Measurements from ENCODE around the gene SHC2.

Gene SHC2

GRCh38 chr19:449916-450315 lies 10.9 kb downstream of the SHC2 start:
- Histone ChIP-seq H3F3A (ENCODE audit: low read depth) (no peaks in the 10 kb centered on the region; the same call in 1 of the 2 replicates), H3K36me3 (ENCODE audit: insufficient read depth, low read length) (no peaks in the 10 kb centered on the region), H3K27me3 (ENCODE audit: insufficient read depth, low read length, poor library complexity, severe bottlenecking) (no peaks in the 10 kb centered on the region), H4K20me1 (ENCODE audit: insufficient read depth, low read length, poor library complexity, severe bottlenecking) (no peaks in the 10 kb centered on the region), H3K4me1 (ENCODE audit: insufficient read depth, low read length, poor library complexity, severe bottlenecking) (no peaks in the 10 kb centered on the region), H3K79me2 (ENCODE audit: insufficient read depth, low read length) (no peaks in the 10 kb centered on the region), H2AFZ (ENCODE audit: low read length) (no peak overlapping the region), H3K9me3 (ENCODE audit: insufficient read depth, low read depth, low read length) (peaks cover 27% of the 10 kb centered on the region), H3K9me2 (replicated peaks; ENCODE audit: low read depth, low read length) (no peaks in the 10 kb centered on the region), H3K4me3 (ENCODE audit: low read length, poor library complexity, severe bottlenecking) (no peak overlapping the region), H3K4me2 (ENCODE audit: low read depth, low read length, poor library complexity, severe bottlenecking) (no peak overlapping the region), H3K9ac (ENCODE audit: low read depth, low read length, poor library complexity, severe bottlenecking) (no peak overlapping the region)
- TF ChIP-seq EZH2phosphoT487 (IDR thresholded peaks at IDR 0.05; ENCODE audit: borderline replicate concordance) (no peak), CTCF (conservative IDR thresholded peaks at IDR 0.05; ENCODE audit: low read length) (no peak)

DNA sequence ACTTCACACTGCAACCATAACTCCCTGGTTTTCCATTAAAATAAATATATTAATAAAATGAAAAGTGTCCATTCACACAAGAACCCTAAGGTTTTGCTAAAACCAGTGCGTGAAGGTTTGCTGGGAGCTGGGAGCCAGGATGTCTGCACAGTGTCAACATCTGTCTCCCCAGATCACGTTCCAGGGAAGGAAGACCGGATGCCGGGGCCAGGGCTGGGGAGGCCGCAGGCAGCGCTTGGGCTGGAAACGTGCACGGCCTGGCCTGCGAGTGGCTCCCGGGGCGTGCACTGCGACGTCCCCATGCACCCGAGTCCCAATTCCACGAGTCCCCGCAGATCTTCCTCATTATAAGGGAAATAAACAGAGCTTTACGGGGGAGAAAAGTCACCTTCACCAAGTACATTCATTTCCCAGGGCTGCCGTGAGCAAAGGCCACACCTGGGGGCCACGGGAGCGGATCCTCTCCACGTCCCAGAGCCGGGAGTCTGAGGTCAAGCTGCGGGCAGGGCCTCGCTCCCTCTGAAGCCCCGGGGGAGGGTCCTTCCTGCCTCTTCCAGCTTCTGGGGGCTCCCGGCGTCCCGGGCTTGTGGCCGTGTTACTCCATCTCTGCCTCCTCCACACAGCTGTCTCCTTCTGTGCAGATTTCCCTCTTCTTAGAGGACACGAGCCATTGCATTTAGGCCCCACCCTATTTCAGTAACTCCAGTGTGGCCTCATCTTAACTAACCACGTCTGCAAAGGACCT lies 12.8 kb downstream of the SHC2 start:
- peaks cover 18% of the 10 kb centered on the region for H3K9me3 ChIP-seq (ENCODE audit: insufficient read depth, low read depth, low read length)
- TF ChIP-seq EZH2phosphoT487 (IDR thresholded peaks at IDR 0.05; ENCODE audit: borderline replicate concordance) (no peak), CTCF (conservative IDR thresholded peaks at IDR 0.05; ENCODE audit: low read length) (no peak)
- no peaks in the 10 kb centered on the region; the same call in 1 of the 2 replicates for H3F3A ChIP-seq (ENCODE audit: low read depth)
- no peak overlapping the region for H2AFZ ChIP-seq (ENCODE audit: low read length)
- no peaks in the 10 kb centered on the region for H3K36me3 ChIP-seq (ENCODE audit: insufficient read depth, low read length)
- H3K9me2 ChIP-seq (replicated peaks; ENCODE audit: low read depth, low read length), result no peaks in the 10 kb centered on the region
- H4K20me1 ChIP-seq (ENCODE audit: insufficient read depth, low read length, poor library complexity, severe bottlenecking), result no peaks in the 10 kb centered on the region
- no peaks in the 10 kb centered on the region for H3K79me2 ChIP-seq (ENCODE audit: insufficient read depth, low read length)
- H3K4me3 ChIP-seq (ENCODE audit: low read length, poor library complexity, severe bottlenecking), result no peak overlapping the region
- H3K27me3 ChIP-seq (ENCODE audit: insufficient read depth, low read length, poor library complexity, severe bottlenecking), result no peaks in the 10 kb centered on the region
- H3K9ac ChIP-seq (ENCODE audit: low read depth, low read length, poor library complexity, severe bottlenecking), result no peak overlapping the region
- no peak overlapping the region for H3K4me2 ChIP-seq (ENCODE audit: low read depth, low read length, poor library complexity, severe bottlenecking)
- H3K4me1 ChIP-seq (ENCODE audit: insufficient read depth, low read length, poor library complexity, severe bottlenecking), result no peaks in the 10 kb centered on the region

- Histone ChIP-seq H3K9me3 (ENCODE audit: insufficient read depth, low read depth, low read length) (peaks cover 15% of the 10 kb centered on the region), H2AFZ (ENCODE audit: low read length) (no peak overlapping the region), H3K9me2 (replicated peaks; ENCODE audit: low read depth, low read length) (no peaks in the 10 kb centered on the region), H3K4me1 (ENCODE audit: insufficient read depth, low read length, poor library complexity, severe bottlenecking) (no peaks in the 10 kb centered on the region), H3K4me3 (ENCODE audit: low read length, poor library complexity, severe bottlenecking) (no peak overlapping the region), H3F3A (ENCODE audit: low read depth) (no peaks in the 10 kb centered on the region; the same call in 1 of the 2 replicates), H3K79me2 (ENCODE audit: insufficient read depth, low read length) (no peaks in the 10 kb centered on the region), H3K27me3 (ENCODE audit: insufficient read depth, low read length, poor library complexity, severe bottlenecking) (no peaks in the 10 kb centered on the region), H4K20me1 (ENCODE audit: insufficient read depth, low read length, poor library complexity, severe bottlenecking) (no peaks in the 10 kb centered on the region), H3K4me2 (ENCODE audit: low read depth, low read length, poor library complexity, severe bottlenecking) (no peak overlapping the region), H3K9ac (ENCODE audit: low read depth, low read length, poor library complexity, severe bottlenecking) (no peak overlapping the region), H3K36me3 (ENCODE audit: insufficient read depth, low read length) (no peaks in the 10 kb centered on the region)
- TF ChIP-seq CTCF (conservative IDR thresholded peaks at IDR 0.05; ENCODE audit: low read length) (no peak), EZH2phosphoT487 (IDR thresholded peaks at IDR 0.05; ENCODE audit: borderline replicate concordance) (no peak)
These were observed 13.8 kb downstream of the SHC2 start for GRCh38 chr19:447064-447426.

Measured in Loucy (cell line).